ENCODE measurements around the gene LIPC. TPM values are rescaled to one million over a fixed set of nuclear protein-coding genes. Genes with fewer than 3 reads are reported as not detected.

LIPC gene
- total and polyA plus RNA-seq, 2 experiments from 2014 or later = not detected

- H3K9me2 ChIP-seq (ENCODE audit: insufficient read depth) = no peaks in the 10 kb centered on the region; the same call in 1 of the 2 replicates
- Mint-ChIP-seq H3K27ac (no peak overlapping the region), H3K27me3 (ENCODE audit: insufficient read depth, low read depth, poor library complexity) (no peaks in the 10 kb centered on the region), H3K4me3 (no peak overlapping the region), H3K4me1 (no peaks in the 10 kb centered on the region), H3K36me3 (ENCODE audit: low read depth) (no peaks in the 10 kb centered on the region), H3K9me3 (peaks cover 3% of the 10 kb centered on the region; the same call in 1 of the 3 replicates)
- DNase-seq (ENCODE audit: low spot score) = no peak
- no peaks in the 10 kb centered on the region for H3F3A ChIP-seq (replicated peaks; ENCODE audit: low read depth)
- H3K27ac ChIP-seq (ENCODE audit: low read depth) = no peak overlapping the region
- no peaks in the 10 kb centered on the region for H3K79me2 ChIP-seq (replicated peaks; ENCODE audit: insufficient read depth)
- no peaks in the 10 kb centered on the region for H4K20me1 ChIP-seq (replicated peaks; ENCODE audit: insufficient read depth)
- H3K4me3 ChIP-seq = no peak overlapping the region
- no peaks in the 10 kb centered on the region for H3K27me3 ChIP-seq (ENCODE audit: insufficient read depth)
- peak overlapping the region; percentile 28; the same call in 1 of the 2 replicates for H2AFZ ChIP-seq
- no peak overlapping the region for H3K4me2 ChIP-seq
- no peak for ATAC-seq
- no peak for TF ChIP-seq ETS1 (IDR thresholded peaks at IDR 0.05)
- TF ChIP-seq REST (IDR thresholded peaks at IDR 0.05; ENCODE audit: unreplicated experiment) = no peak
- TF ChIP-seq STAT1 (IDR thresholded peaks at IDR 0.05; ENCODE audit: unreplicated experiment) = no peak
- H3K4me1 ChIP-seq (ENCODE audit: insufficient read depth) = no peaks in the 10 kb centered on the region
- no peaks in the 10 kb centered on the region for H3K36me3 ChIP-seq (ENCODE audit: insufficient read depth)
These were observed 11.2 kb upstream of the LIPC start for GRCh38 chr15:58420579-58421043.

GRCh38 chr15:58423205-58423604 lies 8.6 kb upstream of the LIPC start:
- no peak overlapping the region for H3K4me3 ChIP-seq
- Mint-ChIP-seq H3K27me3 (ENCODE audit: insufficient read depth, low read depth, poor library complexity) (no peaks in the 10 kb centered on the region), H3K27ac (no peak overlapping the region), H3K36me3 (ENCODE audit: low read depth) (no peaks in the 10 kb centered on the region), H3K9me3 (no peaks in the 10 kb centered on the region), H3K4me1 (no peaks in the 10 kb centered on the region), H3K4me3 (no peak overlapping the region)
- no peak for ATAC-seq
- no peak overlapping the region for H3K27ac ChIP-seq (ENCODE audit: low read depth)
- H3K36me3 ChIP-seq (ENCODE audit: insufficient read depth) = no peaks in the 10 kb centered on the region
- no peaks in the 10 kb centered on the region for H3F3A ChIP-seq (replicated peaks; ENCODE audit: low read depth)
- H3K27me3 ChIP-seq (ENCODE audit: insufficient read depth) = no peaks in the 10 kb centered on the region
- 0 out of 2 replicates have a peak overlapping the region, but pooled peaks have one; percentile 32 for H2AFZ ChIP-seq
- no peaks in the 10 kb centered on the region for H3K9me2 ChIP-seq (ENCODE audit: insufficient read depth)
- DNase-seq (ENCODE audit: low spot score) = no peak
- H3K4me2 ChIP-seq = no peak overlapping the region
- no peaks in the 10 kb centered on the region for H4K20me1 ChIP-seq (replicated peaks; ENCODE audit: insufficient read depth)
- H3K79me2 ChIP-seq (replicated peaks; ENCODE audit: insufficient read depth) = no peaks in the 10 kb centered on the region
- no peaks in the 10 kb centered on the region for H3K4me1 ChIP-seq (ENCODE audit: insufficient read depth)
- TF ChIP-seq EZH2phosphoT487 (IDR thresholded peaks at IDR 0.05; ENCODE audit: unreplicated experiment) = no peak
- TF ChIP-seq POLR2AphosphoS5 (IDR thresholded peaks at IDR 0.05; ENCODE audit: low read depth) = no peak
- no peak for TF ChIP-seq STAT1 (IDR thresholded peaks at IDR 0.05; ENCODE audit: unreplicated experiment)
- no peak for TF ChIP-seq ETS1 (IDR thresholded peaks at IDR 0.05)
- no peak for TF ChIP-seq ZNF331 (CRISPR knock-in tag; IDR thresholded peaks at IDR 0.05; ENCODE audit: low read depth)
- TF ChIP-seq EZH2 (IDR thresholded peaks at IDR 0.05; ENCODE audit: low read depth, unreplicated experiment) = no peak
- TF ChIP-seq CTCF (conservative IDR thresholded peaks at IDR 0.05; ENCODE audit: low read depth in 2 of 2) = no peak
- no peak for TF ChIP-seq ZNF114 (CRISPR knock-in tag; IDR thresholded peaks at IDR 0.05)
- no peak for TF ChIP-seq NANOG (IDR thresholded peaks at IDR 0.05; ENCODE audit: borderline replicate concordance)
